Tibial artery (tissue), 4 donors: ENCODE results near the gene C1orf94.

ENCODE experiments used
- DNase-seq, 2 donors: peaks; one replicate each; pipeline ENCODE4 v3.0.0-alpha.2; 2019
- H3K27ac ChIP-seq, 2 donors: fragments of 200-600 bp; sonication (generic) in 1 of 2; 1 replicate in 1 of 2; 2 replicates in 1 of 2; pipeline ENCODE4 v1.5.1; 2018 to 2019; ENCODE audit warnings: mild to moderate bottlenecking in 1 of 2
- H3K27me3 ChIP-seq, 2 donors: fragments of 200-600 bp; sonication (generic) in 1 of 2; one replicate each; pipeline versions ENCODE4 v1.5.1 to v1.6.0; 2016 to 2019
- H3K36me3 ChIP-seq, 3 donors: fragments of 200-600 bp; sonication (generic) in 2 of 3; one replicate each; pipeline ENCODE4 v1.5.1; 2016 to 2019; ENCODE audit warnings: mild to moderate bottlenecking in 2 of 3
- H3K4me1 ChIP-seq, 4 donors: fragments of 200-600 bp; sonication (generic) in 2 of 4; 1 replicate in 3 of 4; 2 replicates in 1 of 4; pipeline ENCODE4 v1.5.1; 2016 to 2019
- H3K4me3 ChIP-seq, 2 donors: fragments of 200-600 bp; sonication (generic) in 1 of 2; 1 replicate in 1 of 2; 2 replicates in 1 of 2; pipeline ENCODE4 v1.5.1; 2018 to 2019; ENCODE audit warnings: mild to moderate bottlenecking in 2 of 2
- H3K9me3 ChIP-seq, 3 donors: fragments of 200-600 bp; sonication (generic) in 1 of 3; one replicate each; pipeline ENCODE4 v1.5.1; 2016 to 2019
- CTCF ChIP-seq, 2 experiments: fragments of 200-600 bp in 1 of 2; fragments of 450-650 bp in 1 of 2; IDR thresholded peaks; one replicate each; pipeline ENCODE4 v1.5.1; 2017 to 2019; ENCODE audit warnings: antibody characterized with exemption in 2 of 2, mild to moderate bottlenecking in 1 of 2, moderate library complexity in 1 of 2
- intact Hi-C: fragments of 100-400 bp; cut with DNase I; formaldehyde crosslinking; loops from one replicate; pipeline ENCODE4 v1.15.0; 2023; ENCODE audit warnings: low total_unique reads

C1orf94 gene

GRCh38 chr1:34176830-34177603, at the start of gene C1orf94:
Gene C1orf94 (plus strand): TSS chr1:34176907. CDS start chr1:34177790, 883 bp downstream.
- H3K4me3 ChIP-seq, result no peak within 1 kb of the TSS
- H3K27ac ChIP-seq, result no peak within 1 kb of the TSS
- intact Hi-C loops, result no loop called here
- H3K4me1 ChIP-seq, result peaks cover 0 to 7% (median 3%) of the 10 kb centered on the region in 4 donors
- peaks cover 0 to 75% of the 10 kb centered on the region in 2 donors for H3K27me3 ChIP-seq
- no peaks in the 10 kb centered on the region for H3K9me3 ChIP-seq
- no peaks in the 10 kb centered on the region for H3K36me3 ChIP-seq
- DNase-seq, result no peak
- no peak for TF ChIP-seq CTCF (IDR thresholded peaks at IDR 0.05)

- Histone ChIP-seq H3K4me3 (no peak overlapping the region), H3K4me1 (no peaks in the 10 kb centered on the region), H3K9me3 (no peaks in the 10 kb centered on the region), H3K27ac (no peak overlapping the region), H3K27me3 (peaks cover 0 to 11% of the 10 kb centered on the region in 2 donors), H3K36me3 (no peaks in the 10 kb centered on the region)
- no peak for TF ChIP-seq CTCF (IDR thresholded peaks at IDR 0.05)
- no peak for DNase-seq
- intact Hi-C loops, result loop anchor here (10.0 kb wide), 1 partner anchor 73 kb away; no protein-coding TSS in a partner anchor
Observed at GRCh38 chr1:34127006-34128000, 49.4 kb upstream of the C1orf94 start.

GRCh38 chr1:34128186-34128889, 48.4 kb upstream of the C1orf94 start:
- Histone ChIP-seq H3K4me1 (no peaks in the 10 kb centered on the region), H3K36me3 (no peaks in the 10 kb centered on the region), H3K27me3 (peaks cover 0 to 11% of the 10 kb centered on the region in 2 donors), H3K9me3 (no peaks in the 10 kb centered on the region), H3K27ac (no peak overlapping the region), H3K4me3 (no peak overlapping the region)
- intact Hi-C loops, result loop anchor here (10.0 kb wide), 1 partner anchor 74 kb away; no protein-coding TSS in a partner anchor
- no peak for DNase-seq
- no peak for TF ChIP-seq CTCF (IDR thresholded peaks at IDR 0.05)

- H3K9me3 ChIP-seq, result no peaks in the 10 kb centered on the region
- no peak overlapping the region for H3K27ac ChIP-seq
- H3K36me3 ChIP-seq, result no peaks in the 10 kb centered on the region
- no peak for TF ChIP-seq CTCF (IDR thresholded peaks at IDR 0.05)
- intact Hi-C loops, result loop anchor here (10.0 kb wide), 1 partner anchor 75 kb away; no protein-coding TSS in a partner anchor
- H3K4me1 ChIP-seq, result no peaks in the 10 kb centered on the region
- H3K4me3 ChIP-seq, result no peak overlapping the region
- peaks cover 0 to 11% of the 10 kb centered on the region in 2 donors for H3K27me3 ChIP-seq
- no peak for DNase-seq
Observed at GRCh38 chr1:34129630-34130029, 47.1 kb upstream of the C1orf94 start.

- Histone ChIP-seq H3K4me1 (no peaks in the 10 kb centered on the region), H3K9me3 (no peaks in the 10 kb centered on the region), H3K36me3 (no peaks in the 10 kb centered on the region), H3K27me3 (peaks cover 0 to 11% of the 10 kb centered on the region in 2 donors), H3K4me3 (no peak overlapping the region), H3K27ac (no peak overlapping the region)
- no peak for TF ChIP-seq CTCF (IDR thresholded peaks at IDR 0.05)
- no peak for DNase-seq
- intact Hi-C loops, result no loop called here
Observed at GRCh38 chr1:34130306-34130705, 46.4 kb upstream of the C1orf94 start.
